Measurements from ENCODE around the gene SLC7A6. TPM values are rescaled to one million over a fixed set of nuclear protein-coding genes. Genes with fewer than 3 reads are reported as not detected.

Gene SLC7A6
- total and polyA plus RNA-seq, 2 experiments from 2014 or later: 17.3 to 20.9 TPM

DNA sequence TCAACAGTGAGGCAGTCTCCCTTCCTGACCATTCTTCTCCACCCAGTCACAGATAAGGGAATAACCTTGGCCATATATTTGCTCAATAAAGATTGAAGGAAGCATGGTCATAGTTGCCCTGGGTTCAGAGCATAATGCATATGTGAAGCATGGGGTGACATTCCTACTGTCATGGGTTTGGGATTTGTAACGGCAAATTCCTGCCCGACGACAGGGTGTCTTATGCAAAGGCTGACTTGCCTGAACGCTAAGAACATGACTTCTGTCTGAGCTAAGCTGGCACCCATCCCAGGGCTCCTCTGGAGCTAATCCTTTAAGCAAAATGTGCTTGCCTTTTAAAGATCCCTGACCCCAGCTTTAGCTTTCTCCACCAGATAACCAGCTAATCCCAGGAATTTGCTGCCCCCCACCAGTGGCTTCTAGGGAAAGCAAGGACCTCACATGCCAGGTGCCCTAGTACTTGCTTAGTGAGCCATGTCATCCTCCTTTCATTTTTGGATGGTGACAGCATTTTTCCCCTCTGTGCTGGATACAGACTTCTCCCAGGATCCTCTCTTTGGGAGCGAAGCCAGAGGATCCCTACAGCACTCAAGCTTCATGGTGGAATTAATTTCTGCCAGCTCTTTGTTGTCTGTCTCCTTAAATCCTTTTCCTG, 34.7 kb downstream of the SLC7A6 start:
- peak; percentile 84 for DNase-seq
- Histone ChIP-seq H3K79me2 (ENCODE audit: insufficient read depth) (peaks cover 57% of the 10 kb centered on the region), H3K36me3 (ENCODE audit: low read depth) (peaks cover 67% of the 10 kb centered on the region), H2AFZ (no peak overlapping the region), H3K4me1 (ENCODE audit: insufficient read depth) (peaks cover 35% of the 10 kb centered on the region), H3K9me2 (ENCODE audit: insufficient read depth) (no peaks in the 10 kb centered on the region), H3K9ac (peak overlapping the region; percentile 27; the same call in 1 of the 2 replicates), H3K27me3 (replicated peaks; ENCODE audit: insufficient read depth) (no peaks in the 10 kb centered on the region), H3F3A (ENCODE audit: insufficient read depth) (peaks cover 59% of the 10 kb centered on the region), H3K4me2 (ENCODE audit: unreplicated experiment) (peak overlapping the region; percentile 13), H3K27ac (peak overlapping the region; percentile 68), H3K4me3 (no peak overlapping the region), H4K20me1 (ENCODE audit: insufficient read depth) (no peaks in the 10 kb centered on the region), H3K9me3 (ENCODE audit: low read depth) (no peaks in the 10 kb centered on the region)
- in situ Hi-C loops (cut with MboI): no loop called here
- TF ChIP-seq EZH2 (IDR thresholded peaks at IDR 0.05; ENCODE audit: insufficient read depth, poor library complexity, severe bottlenecking) (no peak), EZH2phosphoT487 (IDR thresholded peaks at IDR 0.05; ENCODE audit: insufficient read depth, low read depth) (no peak)
- WGBS, 2 experiments (ENCODE audit: low coverage in 1 of 2, low lambda C conversion rate in 2 of 2, missing lambda C conversion rate in 2 of 2): 9 to 10% methylated on average over 5 of the region's 5 CpGs

DNA sequence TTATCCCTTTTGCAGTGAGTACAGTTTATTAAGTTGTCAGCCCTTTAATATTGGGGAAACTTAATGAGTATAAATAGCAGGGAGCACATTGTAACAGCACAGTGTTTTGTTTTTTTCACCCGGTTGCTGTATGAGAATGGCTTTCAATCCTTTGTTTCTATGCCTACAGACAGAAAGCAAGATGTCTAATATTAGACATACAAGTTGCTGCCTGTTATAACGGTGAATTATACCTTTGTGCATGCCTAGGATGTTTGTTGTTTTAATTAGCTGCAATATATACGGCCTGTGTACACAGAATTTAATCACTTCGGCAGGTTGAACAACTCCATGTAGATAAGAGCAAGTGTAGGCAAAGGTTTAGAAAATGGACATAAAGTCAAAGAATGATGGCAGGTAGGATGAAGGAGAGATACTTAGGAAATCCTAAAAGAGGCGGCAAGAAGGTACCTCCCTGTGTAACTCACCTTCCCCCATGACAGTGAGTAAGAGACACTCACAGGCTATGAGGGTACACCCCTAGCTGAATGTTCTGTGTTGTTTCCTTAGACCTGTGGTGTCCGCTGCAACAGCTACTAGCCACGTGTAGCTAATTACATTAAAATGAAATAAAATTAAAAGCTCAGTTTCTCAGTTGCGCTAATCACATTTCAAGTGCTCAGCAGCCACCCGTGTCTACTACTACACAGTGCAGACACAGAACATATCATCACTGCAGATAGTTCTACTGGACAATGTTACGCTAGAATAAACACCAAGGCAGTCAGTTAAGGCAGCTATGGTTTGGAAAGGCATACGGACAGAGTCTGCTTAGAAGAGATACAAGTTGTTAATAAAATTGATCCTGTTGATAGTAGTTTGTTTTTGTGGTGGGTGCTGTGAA, 35.5 kb downstream of the SLC7A6 start:
- peak overlapping the region; percentile 68 for H3K27ac ChIP-seq
- peak overlapping the region; percentile 27; the same call in 1 of the 2 replicates for H3K9ac ChIP-seq
- H3K4me2 ChIP-seq (ENCODE audit: unreplicated experiment): peak overlapping the region; percentile 13
- H3K4me1 ChIP-seq (ENCODE audit: insufficient read depth): peaks cover 35% of the 10 kb centered on the region
- no peaks in the 10 kb centered on the region for H3K27me3 ChIP-seq (replicated peaks; ENCODE audit: insufficient read depth)
- H3F3A ChIP-seq (ENCODE audit: insufficient read depth): peaks cover 62% of the 10 kb centered on the region
- WGBS, 2 experiments (ENCODE audit: low coverage in 1 of 2, low lambda C conversion rate in 2 of 2, missing lambda C conversion rate in 2 of 2): 75 to 76% methylated on average over 11 of the region's 11 CpGs
- no peaks in the 10 kb centered on the region for H3K9me2 ChIP-seq (ENCODE audit: insufficient read depth)
- TF ChIP-seq EZH2 (IDR thresholded peaks at IDR 0.05; ENCODE audit: insufficient read depth, poor library complexity, severe bottlenecking) (no peak), EZH2phosphoT487 (IDR thresholded peaks at IDR 0.05; ENCODE audit: insufficient read depth, low read depth) (no peak)
- H3K79me2 ChIP-seq (ENCODE audit: insufficient read depth): peaks cover 57% of the 10 kb centered on the region
- no peaks in the 10 kb centered on the region for H3K9me3 ChIP-seq (ENCODE audit: low read depth)
- H4K20me1 ChIP-seq (ENCODE audit: insufficient read depth): no peaks in the 10 kb centered on the region
- peaks cover 64% of the 10 kb centered on the region for H3K36me3 ChIP-seq (ENCODE audit: low read depth)
- H2AFZ ChIP-seq: no peak overlapping the region
- in situ Hi-C loops (cut with MboI): no loop called here
- no peak overlapping the region for H3K4me3 ChIP-seq
- no peak for DNase-seq

DNA sequence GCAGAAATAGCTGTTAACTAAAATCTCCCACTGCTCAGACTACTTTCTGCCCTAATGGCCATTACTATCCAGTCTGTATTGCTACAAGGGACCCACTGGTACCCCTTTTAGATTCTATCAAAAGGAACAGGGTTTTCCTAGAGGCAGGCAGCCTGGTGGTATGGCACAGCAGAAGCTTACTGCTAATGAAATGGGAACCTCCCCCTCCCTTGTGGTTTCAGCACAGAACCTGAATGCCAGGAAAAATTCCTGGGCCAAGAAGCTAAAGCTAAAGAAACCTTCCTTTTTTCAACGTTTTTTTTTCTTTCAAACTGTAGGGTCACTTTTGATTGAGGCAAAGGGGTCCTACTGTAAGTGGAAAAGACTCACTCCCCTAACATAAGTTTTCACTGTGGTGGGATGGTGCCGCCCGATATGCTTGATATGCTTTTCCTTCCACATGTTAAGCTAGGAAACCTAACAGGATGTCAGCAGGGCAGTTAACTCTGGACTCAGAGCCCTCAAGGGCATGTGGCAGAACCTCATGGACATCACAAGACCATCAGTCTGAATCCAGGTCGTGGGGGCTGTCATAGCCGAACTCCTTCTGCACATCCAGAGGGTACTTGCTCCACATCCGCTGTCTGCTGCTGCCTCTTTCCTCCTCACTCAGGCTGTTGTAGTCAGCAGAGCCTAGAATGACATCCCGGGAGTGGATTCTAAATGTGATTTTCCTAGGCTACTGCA, 36.6 kb downstream of the SLC7A6 start:
- H3K4me2 ChIP-seq (ENCODE audit: unreplicated experiment): no peak overlapping the region
- H2AFZ ChIP-seq: no peak overlapping the region
- H3K27me3 ChIP-seq (replicated peaks; ENCODE audit: insufficient read depth): no peaks in the 10 kb centered on the region
- peaks cover 35% of the 10 kb centered on the region for H3K4me1 ChIP-seq (ENCODE audit: insufficient read depth)
- H3K79me2 ChIP-seq (ENCODE audit: insufficient read depth): peaks cover 57% of the 10 kb centered on the region
- H3F3A ChIP-seq (ENCODE audit: insufficient read depth): peaks cover 62% of the 10 kb centered on the region
- no peak overlapping the region for H3K9ac ChIP-seq
- peaks cover 56% of the 10 kb centered on the region for H3K36me3 ChIP-seq (ENCODE audit: low read depth)
- TF ChIP-seq EZH2phosphoT487 (IDR thresholded peaks at IDR 0.05; ENCODE audit: insufficient read depth, low read depth): no peak
- no peak for TF ChIP-seq EZH2 (IDR thresholded peaks at IDR 0.05; ENCODE audit: insufficient read depth, poor library complexity, severe bottlenecking)
- in situ Hi-C loops (cut with MboI): no loop called here
- peak overlapping the region; percentile 68 for H3K27ac ChIP-seq
- H4K20me1 ChIP-seq (ENCODE audit: insufficient read depth): no peaks in the 10 kb centered on the region
- H3K4me3 ChIP-seq: no peak overlapping the region
- 75 to 79% methylated on average over 7 of the region's 7 CpGs for WGBS, 2 experiments (ENCODE audit: low coverage in 1 of 2, low lambda C conversion rate in 2 of 2, missing lambda C conversion rate in 2 of 2)
- peak; percentile 48 for DNase-seq
- H3K9me2 ChIP-seq (ENCODE audit: insufficient read depth): no peaks in the 10 kb centered on the region
- H3K9me3 ChIP-seq (ENCODE audit: low read depth): no peaks in the 10 kb centered on the region

DNA sequence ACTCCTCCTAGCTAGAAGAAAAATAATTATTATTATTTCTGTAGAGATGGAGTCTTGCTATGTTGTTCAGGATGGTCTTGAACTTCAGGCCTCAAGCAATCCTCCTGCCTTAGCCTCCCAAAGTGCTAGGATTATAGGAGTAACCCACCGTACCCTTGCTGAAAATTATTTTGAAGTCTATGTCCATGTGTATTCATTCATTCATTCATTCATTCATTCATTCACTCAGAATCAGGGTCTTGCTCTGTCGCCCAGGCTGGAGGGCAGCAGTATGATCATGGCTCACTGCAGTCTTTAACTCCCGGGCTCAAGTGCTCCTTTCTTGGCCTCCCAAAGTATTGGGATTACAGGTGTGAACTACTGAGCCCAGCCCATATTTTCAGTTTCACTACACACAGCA, 42.3 kb downstream of the SLC7A6 start:
- H3K4me2 ChIP-seq (ENCODE audit: unreplicated experiment): no peak overlapping the region
- no peaks in the 10 kb centered on the region for H3K9me3 ChIP-seq (ENCODE audit: low read depth)
- no peak overlapping the region for H2AFZ ChIP-seq
- WGBS, 2 experiments (ENCODE audit: low coverage in 1 of 2, low lambda C conversion rate in 2 of 2, missing lambda C conversion rate in 2 of 2): 96 to 97% methylated on average over 3 of the region's 3 CpGs
- no peaks in the 10 kb centered on the region for H4K20me1 ChIP-seq (ENCODE audit: insufficient read depth)
- no peaks in the 10 kb centered on the region for H3K9me2 ChIP-seq (ENCODE audit: insufficient read depth)
- H3K9ac ChIP-seq: no peak overlapping the region
- H3F3A ChIP-seq (ENCODE audit: insufficient read depth): peaks cover 15% of the 10 kb centered on the region
- H3K27me3 ChIP-seq (replicated peaks; ENCODE audit: insufficient read depth): no peaks in the 10 kb centered on the region
- peaks cover 92% of the 10 kb centered on the region for H3K79me2 ChIP-seq (ENCODE audit: insufficient read depth)
- no peak overlapping the region for H3K4me3 ChIP-seq
- no peak for TF ChIP-seq EZH2 (IDR thresholded peaks at IDR 0.05; ENCODE audit: insufficient read depth, poor library complexity, severe bottlenecking)
- TF ChIP-seq EZH2phosphoT487 (IDR thresholded peaks at IDR 0.05; ENCODE audit: insufficient read depth, low read depth): no peak
- H3K4me1 ChIP-seq (ENCODE audit: insufficient read depth): peaks cover 9% of the 10 kb centered on the region
- DNase-seq: no peak
- H3K36me3 ChIP-seq (ENCODE audit: low read depth): peaks cover 28% of the 10 kb centered on the region
- H3K27ac ChIP-seq: no peak overlapping the region
- in situ Hi-C loops (cut with MboI): no loop called here
